GM18499 (cell line): ENCODE measurements around the gene GINS3.
"Not testable (repeated sequence)": the region's sequence is repeated elsewhere in the genome, so short reads cannot be mapped to it uniquely, and the experiment has no call there.

ENCODE experiments used
- ATAC-seq: cut with Tn5 transposase; IDR thresholded peaks from one replicate; pipeline ENCODE4 v1.9.1; 2021; ENCODE audit warnings: moderate number of reproducible peaks; ENCODE audit not compliant: insufficient read depth, unreplicated experiment

The GINS3 gene

DNA sequence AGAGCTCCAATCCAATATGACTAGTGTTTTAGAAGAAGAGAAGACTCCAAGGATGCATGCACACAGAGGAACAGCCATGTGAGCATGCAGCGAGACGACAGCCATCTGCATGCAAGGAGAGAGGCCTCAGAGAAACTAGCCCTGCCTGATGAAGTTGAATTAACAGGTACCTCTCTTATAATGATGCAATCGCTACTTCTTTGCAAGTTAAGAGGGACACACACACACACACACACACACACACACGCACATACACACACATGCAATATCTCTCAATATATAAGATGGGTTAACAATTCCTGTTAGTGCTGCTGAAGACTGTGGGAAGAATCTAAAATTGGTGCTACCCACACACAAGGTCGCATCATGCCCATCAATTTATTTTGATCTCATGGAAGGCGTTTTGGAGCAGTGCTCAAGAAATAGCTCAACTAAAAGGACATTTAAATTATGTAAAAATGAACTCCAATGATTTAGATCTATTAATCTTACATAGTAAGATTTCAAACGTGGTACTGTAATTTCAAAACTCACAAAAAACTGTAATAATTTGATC is 7.0 kb upstream of the GINS3 start:
- no peak for ATAC-seq

DNA sequence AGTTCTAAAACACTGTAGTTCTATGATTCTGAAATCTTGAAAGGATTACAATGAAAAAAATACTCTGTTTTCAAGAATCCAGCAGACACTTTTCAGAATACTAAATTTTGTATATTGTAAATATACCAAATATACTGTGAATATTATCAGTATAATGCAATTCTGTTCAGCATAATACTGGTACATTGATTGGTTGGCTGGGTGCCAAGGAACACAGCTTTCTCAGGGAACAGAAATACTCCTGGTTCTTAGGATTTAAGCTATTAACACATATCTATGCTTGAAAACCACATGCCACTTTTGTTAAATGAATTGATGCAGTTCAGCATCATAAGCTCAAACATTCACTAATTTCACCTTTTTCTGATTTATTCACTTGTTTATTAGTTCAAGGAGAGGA is 2.5 kb upstream of the GINS3 start:
- ATAC-seq, result no peak

DNA sequence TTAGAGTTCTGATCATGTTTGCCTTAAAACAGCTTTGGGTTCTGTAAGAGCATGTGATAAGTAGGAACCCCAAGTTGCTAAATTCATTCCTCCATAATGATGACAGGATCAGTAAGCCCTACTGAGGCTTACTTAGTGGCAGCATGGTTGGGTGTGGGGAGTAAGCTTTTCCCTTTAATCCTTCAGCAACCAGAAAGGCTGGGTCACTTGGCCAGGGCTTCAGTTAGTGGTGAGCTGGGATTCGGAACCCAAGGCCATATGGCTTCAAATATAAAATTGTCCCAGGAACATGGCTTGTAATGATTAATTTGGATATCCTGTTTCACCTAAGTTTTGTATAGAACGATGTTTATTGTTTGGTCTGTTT is 850 bp downstream of the GINS3 start:
- no peak for ATAC-seq

DNA sequence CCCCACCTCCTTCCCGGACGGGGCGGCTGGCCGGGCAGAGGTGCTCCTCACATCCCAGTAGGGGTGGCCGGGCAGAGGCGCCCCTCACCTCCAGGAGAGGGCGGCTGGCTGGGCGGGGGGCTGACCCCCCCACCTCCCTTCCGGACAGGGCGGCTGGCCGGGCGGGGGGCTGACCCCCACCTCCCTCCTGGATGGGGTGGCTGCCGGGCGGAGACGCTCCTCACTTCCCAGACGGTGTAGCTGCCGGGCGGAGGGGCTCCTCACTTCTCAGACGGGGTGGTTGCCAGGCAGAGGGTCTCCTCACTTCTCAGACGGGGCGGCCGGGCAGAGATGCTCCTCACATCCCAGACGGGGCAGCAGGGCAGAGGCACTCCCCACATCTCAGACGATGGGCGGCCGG is 4.6 kb downstream of the GINS3 start:
- not testable (repeated sequence) for ATAC-seq

DNA sequence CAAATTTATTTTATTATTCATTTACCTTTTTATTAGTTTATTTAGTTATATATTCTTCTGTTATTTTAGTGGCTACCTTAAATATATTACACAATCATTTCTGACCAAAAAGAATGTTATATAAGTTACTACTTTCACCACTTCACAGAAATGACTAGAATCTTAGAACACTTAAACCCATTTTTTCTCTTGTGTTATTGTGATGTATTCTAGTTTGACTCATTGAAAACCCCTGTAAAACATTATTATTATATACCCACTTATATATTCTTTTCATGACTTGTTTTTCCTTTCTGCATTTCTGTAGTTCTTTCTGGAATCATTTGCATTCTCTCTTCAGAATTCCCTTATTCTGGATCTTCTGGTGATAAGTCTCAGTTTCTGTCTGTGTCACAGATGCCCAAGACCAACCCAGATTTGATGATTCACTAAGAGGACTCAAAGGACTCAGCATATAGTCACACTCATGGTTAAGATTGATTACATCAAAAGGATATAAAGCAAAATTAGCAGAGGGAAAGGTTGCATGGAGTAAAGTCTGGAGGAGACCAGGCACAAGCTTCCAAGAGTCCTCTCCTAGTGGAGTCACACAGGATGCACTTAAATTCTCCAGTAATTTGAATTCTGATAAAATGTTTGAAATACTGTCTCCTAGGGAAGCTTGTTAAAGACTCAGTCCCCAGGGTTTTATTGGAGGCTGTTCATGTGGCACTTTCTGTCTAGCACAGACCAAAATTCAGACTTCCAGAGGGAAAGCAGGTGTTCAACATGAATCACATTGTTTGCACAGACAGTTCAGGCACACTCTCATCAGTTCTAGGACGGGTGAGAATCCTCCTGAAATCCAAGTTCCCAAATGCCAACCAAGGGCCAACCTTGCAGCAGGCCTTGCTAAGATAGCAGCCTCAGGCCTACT is 7.7 kb downstream of the GINS3 start:
- ATAC-seq, result no peak

DNA sequence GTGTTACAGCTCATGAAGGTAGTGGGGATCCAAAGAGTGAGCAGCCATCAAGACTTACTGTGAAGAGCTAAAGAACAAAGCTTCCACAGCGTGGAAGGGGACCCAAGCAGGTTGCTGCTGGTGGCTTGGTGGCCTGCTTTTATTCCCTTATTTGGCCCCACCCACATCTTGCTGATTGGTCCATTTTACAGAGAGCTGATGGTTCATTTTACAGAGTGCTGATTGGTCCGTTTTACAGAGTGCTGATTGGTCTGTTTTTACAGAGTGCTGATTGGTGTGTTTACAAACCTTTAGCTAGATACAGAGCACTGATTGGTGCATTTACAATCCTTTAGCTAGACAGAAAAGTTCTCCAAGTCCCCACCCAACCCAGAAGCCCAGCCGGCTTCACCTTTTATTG is 9.0 kb downstream of the GINS3 start:
- not testable (repeated sequence) for ATAC-seq

DNA sequence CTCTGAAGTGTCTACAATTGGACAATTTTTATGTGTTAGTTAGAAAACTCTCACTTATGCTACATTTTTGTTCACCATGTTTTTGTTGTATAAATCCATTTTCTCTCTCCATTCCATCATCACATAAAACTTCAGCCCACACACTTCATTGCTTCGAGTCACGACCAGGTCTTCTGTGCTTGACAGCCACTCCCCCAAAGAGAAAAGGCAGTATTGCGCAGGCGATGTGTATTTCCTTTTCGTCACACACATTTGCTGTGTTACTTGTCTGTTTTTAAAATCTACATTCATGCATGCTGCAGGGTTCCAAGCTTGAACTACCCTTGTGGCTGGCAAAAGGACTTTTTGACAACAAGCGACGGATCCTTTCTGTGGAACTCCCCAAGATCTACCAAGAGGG is 10.5 kb downstream of the GINS3 start:
- ATAC-seq, result no peak

DNA sequence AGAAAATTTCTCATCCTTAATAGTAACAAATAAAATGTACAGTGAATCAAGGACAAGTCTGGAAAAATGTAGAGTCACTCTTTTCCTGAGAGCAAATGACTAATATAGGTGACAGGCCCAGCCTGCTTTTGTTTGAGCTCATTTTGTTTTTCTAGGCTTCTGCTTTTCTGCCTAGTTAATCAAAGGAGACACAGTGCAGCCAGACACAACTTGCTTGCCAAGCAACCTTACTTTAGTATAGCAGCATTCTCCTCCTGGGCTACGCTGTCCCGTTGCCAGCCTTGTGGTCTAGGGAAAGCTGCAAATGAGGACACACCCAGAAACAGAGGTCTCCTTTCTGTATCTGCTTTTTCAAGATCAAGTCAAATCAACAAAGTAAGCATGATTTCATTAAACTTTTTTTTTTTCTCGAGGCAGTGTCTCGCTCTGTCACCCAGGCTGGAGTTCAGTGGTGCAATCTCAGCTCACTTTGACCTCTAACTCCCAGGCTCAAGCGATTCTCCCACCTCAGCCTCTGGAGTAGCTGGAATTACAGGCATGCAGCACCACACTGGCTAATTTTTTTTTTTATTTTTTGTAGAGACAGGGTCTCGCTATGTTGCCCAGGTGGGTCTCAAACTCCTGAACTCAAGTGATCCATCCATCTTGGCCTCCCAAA is 17.2 kb downstream of the GINS3 start:
- ATAC-seq, result no peak

DNA sequence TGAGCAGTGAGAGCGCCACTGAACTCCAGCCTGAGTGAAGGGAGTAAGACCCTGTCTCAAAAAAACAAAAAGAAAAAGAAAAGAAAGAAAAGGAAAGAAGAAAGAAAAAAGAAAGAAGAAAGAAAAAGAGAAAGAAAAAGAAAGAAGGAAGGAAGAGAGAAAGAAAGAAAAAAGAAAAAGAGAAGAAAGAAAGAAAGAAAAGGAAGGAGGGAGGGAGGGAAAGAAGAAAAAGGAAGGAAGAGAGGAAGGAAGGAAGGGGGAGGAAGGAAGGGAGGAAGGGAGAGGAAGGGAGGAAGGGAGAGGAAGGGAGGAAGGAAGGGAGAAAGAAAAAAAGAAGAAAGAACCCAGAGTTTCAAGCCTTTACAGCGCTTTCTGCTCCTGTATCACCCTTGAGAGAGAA is 19.1 kb downstream of the GINS3 start:
- ATAC-seq, result no peak

DNA sequence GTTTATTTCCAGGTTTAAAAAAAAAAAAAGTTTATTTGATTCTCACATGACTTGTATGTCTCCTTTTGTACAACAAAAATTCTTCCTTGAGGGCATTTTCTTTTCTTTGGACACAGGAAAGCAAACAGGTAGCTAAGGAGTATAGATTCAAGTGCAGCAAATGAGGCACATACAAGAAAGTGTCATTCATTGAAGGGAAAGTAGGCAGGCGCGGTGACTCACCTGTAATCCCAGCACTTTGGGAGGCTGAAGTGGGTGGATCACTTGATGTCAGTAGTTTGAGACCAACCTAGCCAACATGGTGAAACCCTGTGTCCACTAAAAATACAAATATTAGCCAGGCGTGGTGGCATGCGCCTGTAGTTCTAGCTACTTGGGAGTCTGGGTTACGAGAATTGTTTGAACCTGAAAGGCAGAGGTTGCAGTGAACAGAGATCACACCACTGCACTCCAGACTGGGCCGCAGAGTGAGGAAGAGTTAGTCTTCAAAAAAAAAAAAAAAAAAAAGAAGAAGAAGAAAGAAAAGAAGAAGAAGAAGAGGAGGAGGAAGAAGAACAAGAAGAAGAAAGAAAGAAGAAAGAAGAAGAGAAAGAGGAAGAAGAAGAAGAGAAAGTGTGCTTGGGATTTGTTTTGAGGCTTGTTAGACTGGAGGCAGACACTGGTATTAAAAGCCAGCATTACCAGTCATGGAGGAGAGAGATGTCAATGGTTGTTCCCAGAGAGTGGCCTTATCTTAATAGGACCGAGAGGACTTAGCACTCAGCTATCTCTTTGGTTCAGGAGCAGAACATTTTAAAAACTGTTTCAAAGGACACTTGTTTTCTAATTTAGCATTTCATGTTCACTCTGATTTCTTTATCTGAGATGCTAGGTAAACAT is 19.7 kb downstream of the GINS3 start:
- no peak for ATAC-seq

DNA sequence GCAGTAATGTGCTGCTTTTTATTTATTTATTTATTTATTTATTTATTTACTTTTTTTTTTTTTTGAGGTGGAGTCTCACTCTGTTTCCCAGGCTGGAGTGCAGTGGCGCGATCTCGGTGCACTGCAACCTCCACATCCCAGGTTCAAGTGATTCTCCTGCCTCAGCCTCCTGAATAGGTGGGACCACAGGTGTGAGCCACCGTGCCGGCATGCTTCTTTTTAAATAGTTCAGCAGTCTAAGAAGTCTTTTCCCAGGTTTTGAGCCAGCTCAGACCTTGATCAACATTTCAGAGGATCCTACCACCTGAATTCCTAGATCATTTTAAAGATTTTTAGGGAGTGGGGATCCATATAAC is 20.3 kb downstream of the GINS3 start:
- not testable (repeated sequence) for ATAC-seq

DNA sequence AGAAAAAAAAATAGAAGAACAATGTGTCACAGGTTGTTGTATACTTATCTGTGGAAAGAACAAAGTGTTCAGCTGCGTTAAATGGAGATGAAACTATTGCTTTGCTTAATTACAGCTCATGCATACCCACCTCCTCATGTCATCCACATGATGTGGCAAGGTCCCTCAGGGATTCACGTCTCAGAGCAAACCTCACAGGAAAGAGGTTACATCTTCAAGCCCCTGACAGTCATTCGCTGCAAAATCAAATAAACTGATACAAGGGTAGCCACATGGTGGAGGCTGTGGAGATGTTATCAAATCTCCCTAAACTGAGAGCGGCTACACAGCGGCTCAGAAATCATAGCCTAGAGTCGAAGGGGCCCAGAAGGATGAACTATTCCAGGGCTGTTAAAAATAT is 21.1 kb downstream of the GINS3 start:
- no peak for ATAC-seq

DNA sequence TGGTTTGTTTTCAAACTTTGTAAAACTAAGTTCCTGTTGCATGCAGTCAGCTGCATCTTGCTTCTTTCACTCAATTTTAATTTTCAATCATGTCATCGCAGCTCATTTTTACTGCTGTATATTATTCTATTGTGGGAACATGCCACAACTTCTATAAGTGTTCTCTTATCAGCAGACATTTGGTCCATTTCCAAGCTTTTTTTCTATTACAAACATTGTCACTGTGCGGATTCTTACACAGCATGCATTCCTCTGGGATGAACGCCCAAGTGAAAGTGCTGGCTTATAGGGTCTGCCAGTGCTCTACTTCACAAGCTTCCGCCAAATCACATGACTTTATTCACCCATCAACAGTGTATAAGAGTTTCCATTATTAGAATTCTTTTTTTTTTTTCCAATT is 22.7 kb downstream of the GINS3 start:
- no peak for ATAC-seq

DNA sequence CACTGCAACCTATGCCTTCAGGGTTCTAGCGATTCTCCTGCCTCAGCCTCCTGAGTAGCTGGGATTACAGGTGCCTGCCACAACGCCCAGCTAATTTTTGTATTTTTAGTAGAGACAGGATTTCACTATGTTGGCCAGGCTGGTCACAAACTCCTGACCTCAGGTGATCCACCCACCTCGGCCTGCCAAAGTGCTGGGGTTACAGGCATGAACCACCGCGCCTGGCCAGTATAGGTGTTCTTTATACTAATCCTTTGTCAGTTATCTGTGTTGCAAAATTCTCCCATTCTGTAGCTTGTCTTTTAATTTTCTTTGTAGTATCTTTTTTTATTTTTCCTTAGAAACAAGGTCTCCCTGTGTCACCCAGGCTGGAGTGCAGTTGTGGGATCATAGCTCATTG is 23.7 kb downstream of the GINS3 start:
- ATAC-seq, result not testable (repeated sequence)

DNA sequence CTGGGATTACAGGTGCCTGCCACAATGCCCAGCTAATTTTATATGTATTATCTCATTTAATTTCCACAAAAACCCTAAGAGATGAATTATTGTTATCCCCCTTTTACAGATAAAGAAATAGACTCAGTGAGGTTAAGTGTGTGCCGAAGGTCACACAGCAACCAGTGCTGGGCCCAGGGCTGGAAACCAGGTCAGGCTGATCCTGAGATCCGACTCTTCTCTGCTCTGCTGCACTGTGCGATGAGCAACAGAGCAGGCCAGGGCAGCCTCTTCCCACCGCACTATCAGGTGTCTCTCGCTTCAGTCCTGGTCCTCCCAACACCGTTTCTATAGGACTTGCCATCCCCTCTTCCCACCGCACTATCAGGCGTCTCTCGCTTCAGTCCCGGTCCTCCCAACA is 24.8 kb downstream of the GINS3 start:
- ATAC-seq, result no peak

DNA sequence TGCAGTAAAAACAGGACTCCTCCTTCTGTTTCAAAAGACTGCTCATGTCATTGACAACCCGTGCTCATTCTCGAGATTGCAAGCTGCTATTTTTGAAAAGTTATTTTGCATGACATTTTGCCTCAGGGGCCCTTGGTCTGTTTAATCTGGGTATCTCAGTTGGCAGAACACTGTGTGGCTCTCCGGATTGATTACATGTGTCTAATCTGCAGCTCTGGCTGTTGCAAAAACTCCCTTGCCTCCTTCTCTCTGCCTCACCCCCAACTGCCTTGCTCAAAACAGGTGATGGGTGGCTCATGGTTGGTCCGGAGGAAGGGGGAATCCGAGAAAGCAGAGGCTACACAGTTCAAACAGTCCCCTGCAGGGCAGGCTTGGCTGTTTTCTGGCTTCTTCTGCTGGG is 25.3 kb downstream of the GINS3 start:
- no peak for ATAC-seq

DNA sequence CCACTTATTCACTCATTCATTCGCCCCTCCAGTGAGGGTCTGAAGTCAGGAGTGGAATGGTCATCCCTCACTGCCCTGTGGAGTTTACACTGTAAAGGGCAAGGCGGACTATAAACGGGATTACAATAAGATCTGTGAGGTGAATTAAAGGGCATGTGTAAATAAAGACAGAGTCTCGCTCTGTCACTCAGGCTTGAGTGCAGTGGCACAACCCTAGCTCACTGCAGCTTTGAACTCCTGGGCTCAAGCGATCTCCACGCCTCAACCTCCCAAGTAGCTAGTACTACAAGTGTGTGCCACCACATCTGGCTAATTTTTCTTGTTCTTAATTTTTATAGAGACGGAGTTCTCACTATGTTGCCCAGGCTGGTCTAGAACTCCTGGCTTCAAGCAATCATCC is 25.8 kb downstream of the GINS3 start:
- no peak for ATAC-seq

DNA sequence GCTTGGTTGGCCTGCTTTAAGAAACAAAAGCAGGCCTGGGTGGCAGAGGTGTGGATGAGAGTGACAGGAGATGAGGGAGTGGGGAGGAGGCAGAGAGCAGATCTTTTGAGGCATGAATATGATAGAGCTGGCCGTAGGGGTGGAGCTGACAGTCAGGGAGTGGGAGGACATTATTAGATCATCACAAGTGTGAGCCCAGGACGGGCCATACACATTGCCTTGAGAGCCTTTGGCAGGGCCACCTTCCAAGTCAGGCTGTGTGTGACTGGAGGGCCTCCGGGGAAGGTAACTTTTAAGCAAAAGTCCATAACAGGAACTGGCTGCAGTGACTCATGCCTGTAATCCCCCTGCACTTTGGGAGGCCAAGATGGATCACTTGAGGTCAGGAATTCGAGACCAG is 26.3 kb downstream of the GINS3 start:
- no peak for ATAC-seq

DNA sequence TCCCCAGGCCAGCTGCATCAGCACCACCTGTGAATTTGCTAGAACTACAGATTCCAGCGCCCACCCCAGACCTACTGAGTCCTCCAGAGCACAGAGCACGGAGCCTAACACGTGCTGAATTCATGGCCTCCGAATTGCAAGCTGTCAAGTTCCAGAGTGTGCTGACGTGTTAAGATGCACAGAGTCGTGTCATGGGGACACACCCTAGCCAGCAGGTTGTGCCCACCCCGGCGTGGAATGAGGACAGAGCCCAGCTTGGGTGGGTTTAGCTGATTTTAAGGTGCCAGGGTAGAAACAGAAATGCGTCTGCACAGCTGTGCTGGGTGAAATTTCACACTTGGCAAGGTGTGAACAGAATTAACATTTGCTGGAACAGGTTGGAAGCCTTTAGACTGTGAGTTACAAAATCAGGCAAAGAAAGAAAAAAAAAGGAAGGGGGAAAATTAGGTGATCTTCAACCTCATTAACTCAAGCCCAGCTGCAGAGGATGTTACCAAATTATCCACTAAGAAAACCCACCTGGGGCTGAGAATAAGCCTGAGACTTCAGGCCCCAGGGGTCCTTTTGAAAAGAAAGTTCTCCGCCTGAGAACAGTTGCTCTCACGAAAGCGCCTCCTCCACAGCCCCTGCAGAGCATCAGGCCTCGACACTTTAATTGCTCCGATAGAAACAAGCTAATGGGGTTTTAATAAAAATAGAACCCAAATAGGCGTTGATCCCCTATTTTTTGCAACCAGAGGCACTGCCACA is 27.1 kb downstream of the GINS3 start:
- ATAC-seq, result no peak

DNA sequence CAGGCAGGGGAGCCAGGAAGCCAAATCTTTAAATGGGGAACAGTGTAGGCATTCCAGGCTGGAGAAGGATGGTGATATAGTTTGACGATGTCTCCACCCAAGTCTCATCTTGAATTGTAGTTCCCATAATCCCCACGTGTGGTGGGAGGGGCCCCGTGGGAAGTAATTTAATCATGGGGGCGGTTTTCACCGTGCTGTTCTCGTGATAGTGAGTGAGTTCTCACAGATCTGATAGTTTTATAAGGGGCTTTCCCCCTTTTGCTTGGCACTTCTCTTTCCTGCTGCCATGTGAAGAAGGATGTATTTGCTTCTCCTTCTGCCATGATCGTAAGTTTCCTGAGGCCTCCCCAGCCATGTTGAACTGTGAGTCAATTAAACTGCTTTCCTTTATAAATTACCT is 28.8 kb downstream of the GINS3 start:
- ATAC-seq, result no peak
